CD4-positive, alpha-beta T cell (primary cell): ENCODE results near the gene DENND1A. TPM values are rescaled to one million over a fixed set of nuclear protein-coding genes. Genes with fewer than 3 reads are reported as not detected.

Source experiments
- ATAC-seq: fragments of 200-7000 bp; cut with Tn5 transposase; one replicate; pipeline ENCODE4 v1.10.0; 2022; ENCODE audit warnings: mild to moderate bottlenecking; ENCODE audit not compliant: poor library complexity
- CTCF ChIA-PET: fragments of 350-600 bp; sonication (Branson Sonifier 250); formaldehyde crosslinking; loops from one replicate; lab custom pipeline; 2021; ENCODE audit warnings: antibody characterized with exemption, inconsistent platforms; lab: Charles Lee
- POLR2A ChIA-PET: fragments of 350-600 bp; sonication (Branson Sonifier 250); formaldehyde crosslinking; loops from one replicate; lab custom pipeline; 2021; ENCODE audit warnings: antibody characterized with exemption, inconsistent platforms; lab: Charles Lee
- DNase-seq, 14 experiments: peaks; one replicate each; pipeline ENCODE4 v3.0.0-alpha.2; 2013 to 2020; ENCODE audit warnings: mixed read lengths in 2 of 14
- H3K27ac ChIP-seq, 2 donors: one replicate each; pipeline versions ENCODE4 v1.5.1 to v1.7.0; 2013; ENCODE audit warnings: low read length in 2 of 2, low read depth in 1 of 2, mild to moderate bottlenecking in 1 of 2
- H3K27me3 ChIP-seq, 2 experiments: 1 replicate in 1 of 2; 2 replicates in 1 of 2; pipeline versions ENCODE4 v1.6.1 to v1.7.0; 2013; ENCODE audit warnings: low read length in 2 of 2, control low read depth in 1 of 2, mild to moderate bottlenecking in 1 of 2, moderate library complexity in 1 of 2; ENCODE audit not compliant: insufficient read depth in 2 of 2, control insufficient read depth in 1 of 2
- H3K36me3 ChIP-seq: one replicate; pipeline ENCODE4 v1.6.1; 2013; ENCODE audit warnings: low read length, control low read depth; ENCODE audit not compliant: insufficient read depth
- H3K4me1 ChIP-seq: one replicate; pipeline ENCODE4 v1.6.1; 2013; ENCODE audit warnings: low read length, control low read depth; ENCODE audit not compliant: insufficient read depth
- H3K4me3 ChIP-seq: one replicate; pipeline ENCODE4 v1.5.1; 2013; ENCODE audit warnings: mild to moderate bottlenecking, low read length, moderate library complexity
- H3K9me3 ChIP-seq, 2 experiments: 1 replicate in 1 of 2; 2 replicates in 1 of 2; pipeline versions ENCODE4 v1.6.1 to v1.7.0; 2013; ENCODE audit warnings: low read length in 2 of 2, mild to moderate bottlenecking in 2 of 2, control low read depth in 1 of 2, moderate library complexity in 1 of 2; ENCODE audit not compliant: control insufficient read depth in 1 of 2, insufficient read depth in 1 of 2
- H3K27ac Mint-ChIP-seq: one replicate; pipeline ENCODE4 v1.8.0; 2020; ENCODE audit warnings: mixed read lengths
- H3K27me3 Mint-ChIP-seq: one replicate; pipeline ENCODE4 v1.8.0; 2021; ENCODE audit warnings: mixed read lengths
- H3K36me3 Mint-ChIP-seq: one replicate; pipeline ENCODE4 v1.8.0; 2021; ENCODE audit warnings: low read depth, mixed read lengths
- H3K4me1 Mint-ChIP-seq: one replicate; pipeline ENCODE4 v1.8.0; 2021; ENCODE audit warnings: low read depth, mixed read lengths
- H3K4me3 Mint-ChIP-seq: one replicate; pipeline ENCODE4 v1.8.0; 2020; ENCODE audit warnings: mild to moderate bottlenecking, mixed read lengths
- H3K9me3 Mint-ChIP-seq: one replicate; pipeline ENCODE4 v1.8.0; 2020; ENCODE audit warnings: mixed read lengths
- CTCF ChIP-seq: fragments of 200-600 bp; IDR thresholded peaks from one replicate; pipeline ENCODE4 v1.8.0; 2022; ENCODE audit warnings: antibody characterized with exemption, mild to moderate bottlenecking
- intact Hi-C, 2 experiments: fragments of 100-400 bp; cut with DNase I in 1 of 2; cut with micrococcal nuclease in 1 of 2; formaldehyde crosslinking; loops; one replicate each; pipeline versions ENCODE4 v1.15.1 to v1.9.0; 2023 to 2025; cut with DNase I, micrococcal nuclease
- total RNA-seq, 174 experiments: library from RNA in 2 of 174; stranded (reverse) in 2 of 174; gene quantifications; one replicate each; pipeline ENCODE4 v1.2.3 and lab custom pipeline; 2021 to 2026

Gene DENND1A
- total RNA-seq, 2 experiments from 2014 or later, result 20.0 to 20.6 TPM

GRCh38 chr9:123848447-123849085 is 81.4 kb downstream of the DENND1A start:
- Histone ChIP-seq H3K4me1 (no peaks in the 10 kb centered on the region), H3K27ac (no peak overlapping the region), H3K36me3 (peaks cover 4% of the 10 kb centered on the region), H3K4me3 (no peak overlapping the region), H3K9me3 (peaks cover 18 to 41% of the 10 kb centered on the region in 2 experiments), H3K27me3 (no peaks in the 10 kb centered on the region)
- intact Hi-C loops, result no loop called here
- Mint-ChIP-seq H3K27ac (no peak overlapping the region), H3K27me3 (no peaks in the 10 kb centered on the region), H3K4me1 (peaks cover 15% of the 10 kb centered on the region), H3K9me3 (peaks cover 13% of the 10 kb centered on the region), H3K4me3 (no peak overlapping the region), H3K36me3 (peaks cover 77% of the 10 kb centered on the region)
- ATAC-seq, result no peak
- ChIA-PET POLR2A (interaction anchor here (0.7 kb wide), 1 partner anchor 1588 kb away, joined by 3 read pairs; no protein-coding TSS in a partner anchor), CTCF (no interaction called here)
- no peak for DNase-seq
- no peak for TF ChIP-seq CTCF

GRCh38 chr9:123846966-123847365 is 83.0 kb downstream of the DENND1A start:
- Mint-ChIP-seq H3K36me3 (peaks cover 93% of the 10 kb centered on the region), H3K9me3 (peaks cover 18% of the 10 kb centered on the region), H3K27ac (no peak overlapping the region), H3K4me1 (peaks cover 15% of the 10 kb centered on the region), H3K27me3 (no peaks in the 10 kb centered on the region), H3K4me3 (no peak overlapping the region)
- Histone ChIP-seq H3K27ac (no peak overlapping the region), H3K36me3 (peaks cover 4% of the 10 kb centered on the region), H3K27me3 (no peaks in the 10 kb centered on the region), H3K4me1 (no peaks in the 10 kb centered on the region), H3K4me3 (no peak overlapping the region), H3K9me3 (peaks cover 18 to 46% of the 10 kb centered on the region in 2 experiments)
- POLR2A ChIA-PET, result no interaction called here
- CTCF ChIA-PET, result interaction anchor here (0.6 kb wide), 1 partner anchor 259 kb away, joined by 4 read pairs; no protein-coding TSS in a partner anchor
- TF ChIP-seq CTCF, result no peak
- intact Hi-C loops, result no loop called here
- ATAC-seq (no peak), DNase-seq (no peak)

GRCh38 chr9:123843703-123844102 is 86.2 kb downstream of the DENND1A start:
- no peak overlapping the region for H3K4me3 ChIP-seq
- H3K4me1 ChIP-seq, result no peaks in the 10 kb centered on the region
- Mint-ChIP-seq H3K4me1 (peaks cover 3% of the 10 kb centered on the region), H3K36me3 (peaks cover 83% of the 10 kb centered on the region), H3K9me3 (peaks cover 18% of the 10 kb centered on the region), H3K27me3 (no peaks in the 10 kb centered on the region), H3K4me3 (no peak overlapping the region), H3K27ac (no peak overlapping the region)
- peaks cover 18 to 46% of the 10 kb centered on the region in 2 experiments for H3K9me3 ChIP-seq
- peaks cover 4% of the 10 kb centered on the region for H3K36me3 ChIP-seq
- H3K27ac ChIP-seq, result no peak overlapping the region
- ChIA-PET POLR2A (no interaction called here), CTCF (no interaction called here)
- no peak for ATAC-seq
- TF ChIP-seq CTCF, result no peak
- intact Hi-C loops, result no loop called here
- H3K27me3 ChIP-seq, result no peaks in the 10 kb centered on the region
- no peak for DNase-seq
